CD4-positive, alpha-beta T cell (primary cell): ENCODE data around the gene FAM204A. TPM values are rescaled to one million over a fixed set of nuclear protein-coding genes. Genes with fewer than 3 reads are reported as not detected.

Experiments used
- ATAC-seq: fragments of 200-7000 bp; cut with Tn5 transposase; one replicate; pipeline ENCODE4 v1.10.0; 2022; ENCODE audit warnings: mild to moderate bottlenecking; ENCODE audit not compliant: poor library complexity
- CTCF ChIA-PET: fragments of 350-600 bp; sonication (Branson Sonifier 250); formaldehyde crosslinking; loops from one replicate; lab custom pipeline; 2021; ENCODE audit warnings: antibody characterized with exemption, inconsistent platforms; lab: Charles Lee
- POLR2A ChIA-PET: fragments of 350-600 bp; sonication (Branson Sonifier 250); formaldehyde crosslinking; loops from one replicate; lab custom pipeline; 2021; ENCODE audit warnings: antibody characterized with exemption, inconsistent platforms; lab: Charles Lee
- DNase-seq, 14 experiments: peaks; one replicate each; pipeline ENCODE4 v3.0.0-alpha.2; 2013 to 2020; ENCODE audit warnings: mixed read lengths in 2 of 14
- H3K27ac ChIP-seq, 2 donors: one replicate each; pipeline versions ENCODE4 v1.5.1 to v1.7.0; 2013; ENCODE audit warnings: low read length in 2 of 2, low read depth in 1 of 2, mild to moderate bottlenecking in 1 of 2
- H3K27me3 ChIP-seq, 2 experiments: 1 replicate in 1 of 2; 2 replicates in 1 of 2; pipeline versions ENCODE4 v1.6.1 to v1.7.0; 2013; ENCODE audit warnings: low read length in 2 of 2, control low read depth in 1 of 2, mild to moderate bottlenecking in 1 of 2, moderate library complexity in 1 of 2; ENCODE audit not compliant: insufficient read depth in 2 of 2, control insufficient read depth in 1 of 2
- H3K36me3 ChIP-seq: one replicate; pipeline ENCODE4 v1.6.1; 2013; ENCODE audit warnings: low read length, control low read depth; ENCODE audit not compliant: insufficient read depth
- H3K4me1 ChIP-seq: one replicate; pipeline ENCODE4 v1.6.1; 2013; ENCODE audit warnings: low read length, control low read depth; ENCODE audit not compliant: insufficient read depth
- H3K4me3 ChIP-seq: one replicate; pipeline ENCODE4 v1.5.1; 2013; ENCODE audit warnings: mild to moderate bottlenecking, low read length, moderate library complexity
- H3K9me3 ChIP-seq, 2 experiments: 1 replicate in 1 of 2; 2 replicates in 1 of 2; pipeline versions ENCODE4 v1.6.1 to v1.7.0; 2013; ENCODE audit warnings: low read length in 2 of 2, mild to moderate bottlenecking in 2 of 2, control low read depth in 1 of 2, moderate library complexity in 1 of 2; ENCODE audit not compliant: control insufficient read depth in 1 of 2, insufficient read depth in 1 of 2
- H3K27ac Mint-ChIP-seq: one replicate; pipeline ENCODE4 v1.8.0; 2020; ENCODE audit warnings: mixed read lengths
- H3K27me3 Mint-ChIP-seq: one replicate; pipeline ENCODE4 v1.8.0; 2021; ENCODE audit warnings: mixed read lengths
- H3K36me3 Mint-ChIP-seq: one replicate; pipeline ENCODE4 v1.8.0; 2021; ENCODE audit warnings: low read depth, mixed read lengths
- H3K4me1 Mint-ChIP-seq: one replicate; pipeline ENCODE4 v1.8.0; 2021; ENCODE audit warnings: low read depth, mixed read lengths
- H3K4me3 Mint-ChIP-seq: one replicate; pipeline ENCODE4 v1.8.0; 2020; ENCODE audit warnings: mild to moderate bottlenecking, mixed read lengths
- H3K9me3 Mint-ChIP-seq: one replicate; pipeline ENCODE4 v1.8.0; 2020; ENCODE audit warnings: mixed read lengths
- CTCF ChIP-seq: fragments of 200-600 bp; IDR thresholded peaks from one replicate; pipeline ENCODE4 v1.8.0; 2022; ENCODE audit warnings: antibody characterized with exemption, mild to moderate bottlenecking
- intact Hi-C, 2 experiments: fragments of 100-400 bp; cut with DNase I in 1 of 2; cut with micrococcal nuclease in 1 of 2; formaldehyde crosslinking; loops; one replicate each; pipeline versions ENCODE4 v1.15.1 to v1.9.0; 2023 to 2025; cut with DNase I, micrococcal nuclease
- total RNA-seq, 174 experiments: library from RNA in 2 of 174; stranded (reverse) in 2 of 174; gene quantifications; one replicate each; pipeline ENCODE4 v1.2.3 and lab custom pipeline; 2021 to 2026

FAM204A gene
- total RNA-seq, 2 experiments from 2014 or later: 47.3 to 54.7 TPM

DNA sequence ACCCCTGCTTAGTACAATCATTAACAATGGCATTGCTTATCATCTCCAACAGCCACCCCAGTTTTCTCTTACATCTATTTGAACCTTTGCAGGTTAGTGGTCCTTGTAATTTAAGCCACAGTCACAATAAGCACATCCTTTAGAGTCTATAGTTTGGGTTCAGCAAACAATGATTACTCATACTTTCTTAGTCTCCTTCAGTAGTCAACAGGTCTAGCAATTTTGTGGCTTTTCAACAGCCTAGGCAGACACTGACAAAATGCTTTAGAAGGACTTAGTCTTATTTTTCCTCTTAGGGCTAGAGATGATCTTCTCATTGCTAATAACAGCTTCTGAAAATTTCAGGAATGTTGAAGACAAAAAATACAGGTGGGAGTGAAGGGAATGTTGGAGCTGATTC lies 32.3 kb upstream of the FAM204A start:
- POLR2A ChIA-PET: no interaction called here
- Mint-ChIP-seq H3K36me3 (no peaks in the 10 kb centered on the region), H3K27ac (no peak overlapping the region), H3K4me3 (no peak overlapping the region), H3K4me1 (no peaks in the 10 kb centered on the region), H3K27me3 (peaks cover 55% of the 10 kb centered on the region), H3K9me3 (no peaks in the 10 kb centered on the region)
- H3K4me3 ChIP-seq: no peak overlapping the region
- no peaks in the 10 kb centered on the region for H3K36me3 ChIP-seq
- intact Hi-C loops: no loop called here
- no peaks in the 10 kb centered on the region for H3K4me1 ChIP-seq
- TF ChIP-seq CTCF: no peak
- DNase-seq (no peak), ATAC-seq (no peak)
- H3K27ac ChIP-seq: no peak overlapping the region
- CTCF ChIA-PET: interaction anchor here (1.2 kb wide), 1 partner anchor 9 kb away, joined by 3 read pairs; no protein-coding TSS in a partner anchor
- peaks cover 9 to 11% of the 10 kb centered on the region in 2 experiments for H3K27me3 ChIP-seq
- H3K9me3 ChIP-seq: no peaks in the 10 kb centered on the region

DNA sequence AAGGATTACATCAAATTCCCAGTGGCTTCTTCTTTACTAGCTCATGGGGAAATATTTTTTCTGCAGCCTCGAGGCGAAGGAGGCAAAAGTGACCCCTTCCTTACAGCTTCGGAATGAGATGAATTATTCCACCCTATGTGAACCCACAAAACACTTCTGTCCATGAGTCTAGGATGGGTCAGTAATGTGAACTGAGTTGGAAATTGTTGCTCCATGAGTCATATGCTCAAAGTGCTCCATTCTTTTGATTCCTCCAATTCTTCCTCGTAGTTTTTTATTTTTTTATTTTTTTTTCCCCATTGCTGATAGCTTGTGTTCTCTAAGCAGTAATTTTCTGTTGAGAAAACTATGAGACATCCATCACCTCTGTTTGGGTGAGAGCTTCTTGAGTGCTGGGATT lies 31.7 kb upstream of the FAM204A start:
- Histone ChIP-seq H3K27me3 (peaks cover 7 to 15% of the 10 kb centered on the region in 2 experiments), H3K9me3 (no peaks in the 10 kb centered on the region), H3K4me1 (no peaks in the 10 kb centered on the region), H3K4me3 (no peak overlapping the region), H3K36me3 (no peaks in the 10 kb centered on the region), H3K27ac (no peak overlapping the region)
- peaks cover 59% of the 10 kb centered on the region for H3K27me3 Mint-ChIP-seq
- H3K27ac Mint-ChIP-seq: no peak overlapping the region
- DNase-seq (no peak), ATAC-seq (no peak)
- H3K4me1 Mint-ChIP-seq: no peaks in the 10 kb centered on the region
- intact Hi-C loops: no loop called here
- H3K36me3 Mint-ChIP-seq: no peaks in the 10 kb centered on the region
- POLR2A ChIA-PET: no interaction called here
- H3K4me3 Mint-ChIP-seq: no peak overlapping the region
- H3K9me3 Mint-ChIP-seq: no peaks in the 10 kb centered on the region
- TF ChIP-seq CTCF: no peak
- CTCF ChIA-PET: no interaction called here

DNA sequence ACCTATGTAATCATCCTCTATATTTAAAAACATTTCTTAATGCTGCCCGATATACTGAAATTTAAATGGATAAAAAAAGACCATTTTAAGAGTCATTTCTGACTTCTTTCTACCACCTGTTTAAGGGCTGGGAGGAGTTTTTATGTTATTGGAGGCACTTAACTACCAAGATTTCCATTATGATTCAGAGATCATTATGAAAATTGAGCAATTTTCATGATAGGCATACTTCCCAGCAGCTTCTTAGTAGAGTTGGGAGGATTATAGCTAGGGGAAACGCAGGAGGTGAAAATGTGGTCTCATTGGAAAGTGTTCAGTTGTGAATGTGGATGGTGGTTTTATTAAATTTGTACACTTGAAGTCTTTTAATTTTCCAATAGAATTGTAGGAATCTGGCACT lies 28.4 kb upstream of the FAM204A start:
- Histone ChIP-seq H3K4me3 (no peak overlapping the region), H3K27ac (no peak overlapping the region), H3K9me3 (peaks cover 0 to 4% of the 10 kb centered on the region in 2 experiments), H3K27me3 (peaks cover 7 to 11% of the 10 kb centered on the region in 2 experiments), H3K4me1 (no peaks in the 10 kb centered on the region), H3K36me3 (no peaks in the 10 kb centered on the region)
- CTCF ChIA-PET: no interaction called here
- Mint-ChIP-seq H3K27ac (no peak overlapping the region), H3K9me3 (peaks cover 2% of the 10 kb centered on the region), H3K4me3 (no peak overlapping the region), H3K4me1 (no peaks in the 10 kb centered on the region), H3K27me3 (peaks cover 43% of the 10 kb centered on the region), H3K36me3 (no peaks in the 10 kb centered on the region)
- no peak for TF ChIP-seq CTCF
- DNase-seq: no peak
- no peak for ATAC-seq
- intact Hi-C loops: no loop called here
- POLR2A ChIA-PET: no interaction called here
